NCI-H128 (cell line): ENCODE data around the gene LARGE1.
"Not testable (repeated sequence)": the region's sequence is repeated elsewhere in the genome, so short reads cannot be mapped to it uniquely, and the experiment has no call there.

Experiments
- DNase-seq: peaks from one replicate; lab custom pipeline; 2025; ENCODE audit not compliant: unreplicated experiment; lab: John Stamatoyannopoulos, UW

LARGE1 gene

GRCh38 chr22:33858653-33859052 is 61.6 kb downstream of the LARGE1 start:
- DNase-seq: not testable (repeated sequence)

GRCh38 chr22:33857767-33858166 is 62.5 kb downstream of the LARGE1 start:
- not testable (repeated sequence) for DNase-seq

DNA sequence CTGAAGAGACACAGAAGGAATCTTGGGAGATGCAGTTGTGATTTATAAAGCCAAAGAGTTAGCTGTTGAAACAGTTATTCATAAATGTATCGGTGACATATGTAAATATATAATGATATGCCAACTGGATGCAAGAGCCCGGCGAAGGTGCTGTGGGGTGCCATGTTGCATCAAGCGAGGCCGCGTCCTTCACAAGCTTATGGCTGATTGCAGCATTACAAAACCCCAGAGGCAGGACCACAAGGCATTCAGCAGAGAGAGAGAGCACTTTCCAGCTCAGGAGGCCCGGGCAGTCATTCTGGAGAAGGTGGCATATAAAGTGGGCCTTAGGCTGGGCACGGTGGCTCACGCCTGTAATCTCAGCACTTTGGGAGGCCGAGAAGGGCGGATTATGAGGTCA is 65.6 kb downstream of the LARGE1 start:
- DNase-seq: no peak

DNA sequence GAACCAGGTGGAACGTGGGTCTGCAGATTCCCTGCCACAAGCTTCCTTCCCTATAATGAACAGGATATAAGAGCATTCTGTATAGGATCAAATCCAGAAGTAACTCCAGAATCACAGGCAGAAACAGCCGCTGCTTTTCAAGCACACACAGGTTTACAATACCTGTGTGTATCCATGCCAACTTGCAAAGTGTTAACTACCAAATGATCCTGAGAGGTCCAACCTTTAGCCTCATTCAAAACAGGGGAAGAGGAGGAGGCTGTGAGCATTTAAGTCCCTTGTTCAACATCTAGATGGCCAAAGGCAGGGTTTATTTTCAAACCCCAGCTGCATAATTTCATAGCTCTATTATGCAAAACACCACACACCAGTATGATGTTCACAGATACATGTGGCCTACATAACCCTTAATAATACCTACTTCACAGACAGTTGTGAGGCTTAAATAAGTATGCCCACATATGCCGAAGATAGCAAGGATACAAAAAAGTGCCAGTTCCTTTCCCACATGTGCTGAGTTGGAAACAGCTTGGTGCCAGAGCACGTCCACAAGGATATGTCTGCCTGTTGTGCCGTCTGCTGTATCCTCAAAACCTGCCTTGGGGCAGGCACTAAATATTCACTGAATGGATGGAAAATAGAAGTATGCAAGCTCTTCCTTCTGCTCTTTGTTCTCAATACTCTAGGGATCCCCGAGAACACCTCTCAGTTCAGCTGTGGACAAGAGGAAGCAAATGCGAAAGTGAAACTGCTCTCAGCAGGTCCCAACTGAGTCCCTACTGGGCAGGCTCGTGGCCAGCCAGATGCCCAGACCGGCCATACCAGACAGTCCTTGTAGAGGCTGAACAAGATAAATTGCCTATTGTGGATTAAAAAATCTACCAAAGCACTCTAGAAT is 66.8 kb downstream of the LARGE1 start:
- DNase-seq: peak; percentile 18

DNA sequence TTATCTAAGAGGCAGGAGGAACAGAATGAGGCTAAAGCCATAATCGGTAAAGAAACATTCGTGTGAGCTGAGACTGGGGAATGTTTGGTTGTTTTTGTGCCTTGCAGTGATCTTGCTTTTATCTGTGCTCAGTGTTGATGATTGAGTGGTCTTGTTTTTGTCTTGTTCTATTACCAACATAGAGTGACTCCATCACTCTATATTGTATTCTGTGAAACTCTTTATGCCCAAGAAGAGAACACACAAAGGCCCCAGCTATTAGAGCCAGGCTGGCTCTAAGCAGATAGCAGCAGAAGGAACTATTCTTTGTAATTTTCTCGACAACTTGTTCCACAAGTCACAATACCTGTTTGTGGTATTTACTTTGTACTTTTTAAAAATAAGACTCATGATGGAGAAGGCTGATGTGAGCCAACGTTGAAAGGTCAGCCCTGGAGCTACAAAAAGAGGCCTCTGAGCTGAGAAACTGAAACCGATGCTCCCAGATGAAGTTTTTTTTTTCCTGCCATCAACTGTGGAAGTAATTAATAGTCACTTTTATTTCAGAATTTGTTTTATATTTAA is 68.4 kb downstream of the LARGE1 start:
- DNase-seq: no peak

GRCh38 chr22:33851240-33851639 is 69.0 kb downstream of the LARGE1 start:
- DNase-seq: no peak

DNA sequence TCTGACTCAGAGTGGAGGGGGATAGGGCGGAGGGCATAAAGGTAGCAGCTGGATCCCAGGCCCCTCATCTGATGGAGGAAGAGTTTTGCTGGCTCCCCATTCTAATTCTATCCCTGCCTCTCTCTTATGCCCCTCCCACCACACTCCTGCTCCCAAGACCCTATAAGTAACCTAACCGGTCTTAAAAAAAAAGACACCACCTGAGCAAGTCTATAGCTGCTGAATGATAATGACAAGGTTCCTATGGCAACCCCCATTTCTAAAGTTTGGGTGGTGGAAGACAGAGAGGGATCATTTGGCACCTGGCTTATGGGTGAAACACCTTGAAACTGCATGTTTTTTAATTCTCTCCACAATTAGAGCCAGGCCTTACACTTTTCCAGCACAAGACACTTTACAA is 69.6 kb downstream of the LARGE1 start:
- DNase-seq: no peak

DNA sequence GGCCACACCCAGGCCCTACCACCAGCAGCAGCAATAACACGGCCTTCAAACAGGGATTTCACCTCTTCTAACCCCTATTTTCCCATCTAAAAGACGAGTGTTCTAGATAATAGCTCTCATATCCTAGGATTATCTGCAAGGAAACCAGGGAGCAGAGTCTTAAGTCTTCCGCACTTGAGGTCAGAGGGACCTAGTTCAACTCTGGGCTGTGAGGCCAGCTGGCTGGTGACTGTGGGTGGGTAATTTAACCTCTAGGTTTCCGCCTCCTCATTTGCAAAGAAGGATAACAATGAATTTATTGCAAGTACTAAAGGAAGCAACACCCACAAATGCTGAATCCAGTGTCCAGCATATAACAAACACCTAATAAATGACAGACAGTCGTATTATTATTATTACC is 70.1 kb downstream of the LARGE1 start:
- DNase-seq: no peak

GRCh38 chr22:33848251-33848650 is 72.0 kb downstream of the LARGE1 start:
- no peak for DNase-seq

DNA sequence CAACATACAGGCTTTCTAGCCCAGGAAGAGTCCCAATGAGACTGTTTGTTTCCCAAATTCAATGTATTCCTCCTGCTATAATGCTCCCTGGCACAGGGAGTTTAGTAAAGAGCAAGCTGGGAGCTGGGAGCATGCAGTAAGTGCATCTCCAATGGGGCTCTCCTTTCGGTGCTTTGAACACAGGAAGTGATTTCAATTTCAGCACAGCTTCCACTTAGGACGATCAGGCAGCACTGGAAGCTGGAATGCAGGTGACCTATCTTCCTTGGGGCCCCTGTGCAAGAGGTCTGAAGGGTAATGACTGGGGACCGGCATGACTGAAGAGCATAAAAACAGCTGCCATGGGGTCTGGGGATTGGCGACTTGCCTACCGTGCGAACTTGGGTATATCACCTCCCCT is 76.0 kb downstream of the LARGE1 start:
- DNase-seq: no peak

DNA sequence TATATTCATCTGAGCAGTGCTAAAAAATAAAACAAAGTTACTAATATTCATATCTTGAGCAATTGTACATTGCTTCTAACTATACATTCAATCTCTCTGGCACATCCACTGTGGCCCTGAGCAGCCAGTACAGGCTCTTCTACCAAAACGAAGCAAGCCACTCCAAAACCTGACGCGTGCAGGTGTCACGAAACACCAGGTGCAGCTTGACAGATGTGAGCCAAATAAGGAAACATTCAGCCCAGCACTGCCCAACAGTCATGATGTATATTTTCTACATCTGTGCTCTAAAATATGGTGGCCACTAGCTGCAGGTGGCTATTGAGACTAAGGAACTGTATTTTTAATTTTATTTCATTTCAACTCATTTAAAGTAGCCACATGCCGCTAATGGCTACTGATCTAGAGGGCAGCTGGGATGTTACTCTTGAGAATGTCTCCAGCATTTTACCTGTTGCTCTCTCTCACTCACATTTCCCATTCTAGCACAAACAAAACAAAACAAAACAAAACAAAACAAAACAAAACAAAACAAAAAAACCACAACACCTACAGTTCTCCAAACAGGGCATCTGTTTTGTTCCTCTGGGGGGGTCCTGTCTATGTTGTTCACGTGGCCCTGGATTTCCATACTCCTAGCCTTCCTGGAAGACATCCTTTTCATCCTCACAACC is 77.7 kb downstream of the LARGE1 start:
- peak; percentile 9 for DNase-seq

GRCh38 chr22:33842006-33842354 is 78.3 kb downstream of the LARGE1 start:
- DNase-seq: no peak

DNA sequence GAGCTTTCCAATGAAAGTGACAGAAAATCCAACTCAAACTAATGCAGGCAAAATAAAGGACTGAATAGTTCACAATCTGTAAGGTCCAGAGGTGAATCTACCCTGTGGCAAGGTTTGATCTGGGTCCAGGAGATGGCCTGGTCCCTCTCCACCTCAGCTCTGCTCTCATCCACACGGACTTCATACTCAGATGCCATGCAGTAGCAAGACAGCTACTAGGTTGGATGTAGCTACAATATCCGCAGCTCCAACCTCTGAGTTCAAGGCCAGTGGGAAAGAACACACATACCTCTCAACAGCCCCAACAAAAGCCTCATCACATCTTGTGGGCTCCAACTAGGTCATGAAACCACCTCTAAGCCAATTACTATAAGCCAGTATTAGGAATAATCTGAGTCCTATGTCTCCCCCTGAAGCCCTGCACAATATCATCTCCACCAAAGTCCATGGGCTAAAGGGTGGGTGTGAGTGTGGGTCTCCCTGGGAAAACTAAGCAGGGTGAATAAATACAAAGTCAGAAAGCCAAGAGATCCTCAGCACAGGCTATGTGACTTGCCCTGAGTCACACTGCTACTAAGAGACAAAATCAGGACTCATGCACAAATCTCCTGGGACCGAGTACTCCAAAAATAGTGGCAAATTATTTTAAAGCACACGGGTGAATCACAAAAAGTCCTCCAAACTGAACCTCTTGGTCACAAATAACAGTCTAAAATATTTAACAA is 78.8 kb downstream of the LARGE1 start:
- DNase-seq: no peak

DNA sequence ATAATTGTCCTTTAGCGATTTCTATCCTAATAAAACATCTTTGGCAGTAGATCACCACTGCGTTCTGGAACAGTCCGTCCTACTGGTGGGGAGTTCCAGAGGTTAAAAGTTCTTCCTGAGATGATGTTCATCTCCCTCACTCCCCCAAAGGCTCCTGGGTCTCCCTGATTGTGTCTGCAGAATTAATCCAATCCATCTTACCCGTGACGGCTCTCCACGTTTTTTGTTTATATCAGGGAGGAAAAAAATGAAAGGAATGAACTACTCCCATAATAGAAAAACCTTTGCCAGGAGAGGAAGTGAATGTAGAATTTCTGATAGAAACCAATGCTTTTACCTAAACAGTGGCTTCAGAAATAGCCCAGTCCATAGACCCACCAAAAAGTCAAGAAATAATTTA is 81.6 kb downstream of the LARGE1 start:
- no peak for DNase-seq

GRCh38 chr22:33837826-33838225 is 82.5 kb downstream of the LARGE1 start:
- DNase-seq: no peak

- DNase-seq: no peak
These were observed 85.0 kb downstream of the LARGE1 start for GRCh38 chr22:33835265-33835664.

DNA sequence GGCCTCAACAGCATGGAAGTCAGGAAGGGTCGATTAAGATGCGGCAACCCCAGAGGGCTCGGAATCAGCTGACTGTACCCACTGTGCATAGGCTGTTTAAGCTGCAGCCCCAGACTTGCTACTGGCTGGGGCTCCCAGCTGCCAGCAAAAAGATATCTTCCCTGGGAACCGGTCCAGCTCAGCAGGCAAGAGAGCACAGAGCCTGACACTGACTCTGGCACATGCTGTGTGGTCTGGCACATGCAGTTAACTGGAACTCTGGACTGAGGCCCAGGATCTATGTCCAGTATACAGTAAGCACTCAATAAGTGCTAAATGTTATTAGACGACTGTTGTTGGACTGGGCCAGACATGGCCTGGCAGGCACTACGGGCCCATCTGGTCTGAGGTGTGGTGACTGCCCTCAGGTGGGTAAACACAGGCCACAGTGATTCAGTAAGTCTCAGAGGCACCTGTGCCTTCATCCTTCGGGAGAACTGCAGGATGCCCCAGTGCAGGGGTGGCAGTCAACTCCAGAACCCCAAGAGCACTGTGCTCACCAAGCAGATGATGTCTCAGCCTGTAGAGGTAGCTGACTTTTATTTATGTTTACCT is 87.6 kb downstream of the LARGE1 start:
- no peak for DNase-seq

- no peak for DNase-seq
These were observed 88.6 kb downstream of the LARGE1 start for GRCh38 chr22:33831651-33832050.

GRCh38 chr22:33831207-33831606 is 89.1 kb downstream of the LARGE1 start:
- DNase-seq: no peak

GRCh38 chr22:33829546-33830280 is 90.6 kb downstream of the LARGE1 start:
- DNase-seq: no peak
